ENCODE results near the gene TSEN34. TPM values are rescaled to one million over a fixed set of nuclear protein-coding genes. Genes with fewer than 3 reads are reported as not detected.
"Not testable (repeated sequence)": the region's sequence is repeated elsewhere in the genome, so short reads cannot be mapped to it uniquely, and the experiment has no call there.

Gene TSEN34
- total RNA-seq, 6 donors from 2014 or later, result 43.2 to 78.4 (median 49.7) TPM

- Histone ChIP-seq H3K27me3 (no peaks in the 10 kb centered on the region), H3K4me3 (peak overlapping the region in 2 of 4 donors; percentile 2 to 19), H3K36me3 (no peaks in the 10 kb centered on the region), H3K27ac (no peak overlapping the region), H3K9me3 (no peaks in the 10 kb centered on the region), H3K4me1 (peaks cover 35 to 42% (median 41%) of the 10 kb centered on the region in 4 donors)
- WGBS, 2 donors, result 13 to 15% methylated on average over 24 to 36 of the region's 37 CpGs
- TF ChIP-seq POLR2A (IDR thresholded peaks at IDR 0.05), result peak in 1 of 4 donors; percentile 8
- TF ChIP-seq, protein P1, sequence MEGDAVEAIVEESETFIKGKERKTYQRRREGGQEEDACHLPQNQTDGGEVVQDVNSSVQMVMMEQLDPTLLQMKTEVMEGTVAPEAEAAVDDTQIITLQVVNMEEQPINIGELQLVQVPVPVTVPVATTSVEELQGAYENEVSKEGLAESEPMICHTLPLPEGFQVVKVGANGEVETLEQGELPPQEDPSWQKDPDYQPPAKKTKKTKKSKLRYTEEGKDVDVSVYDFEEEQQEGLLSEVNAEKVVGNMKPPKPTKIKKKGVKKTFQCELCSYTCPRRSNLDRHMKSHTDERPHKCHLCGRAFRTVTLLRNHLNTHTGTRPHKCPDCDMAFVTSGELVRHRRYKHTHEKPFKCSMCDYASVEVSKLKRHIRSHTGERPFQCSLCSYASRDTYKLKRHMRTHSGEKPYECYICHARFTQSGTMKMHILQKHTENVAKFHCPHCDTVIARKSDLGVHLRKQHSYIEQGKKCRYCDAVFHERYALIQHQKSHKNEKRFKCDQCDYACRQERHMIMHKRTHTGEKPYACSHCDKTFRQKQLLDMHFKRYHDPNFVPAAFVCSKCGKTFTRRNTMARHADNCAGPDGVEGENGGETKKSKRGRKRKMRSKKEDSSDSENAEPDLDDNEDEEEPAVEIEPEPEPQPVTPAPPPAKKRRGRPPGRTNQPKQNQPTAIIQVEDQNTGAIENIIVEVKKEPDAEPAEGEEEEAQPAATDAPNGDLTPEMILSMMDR (IDR thresholded peaks at IDR 0.05), result no peak
- ATAC-seq (ENCODE audit: low FRiP score in 2 of 2), result peak in 1 of 2 donors; percentile 4
- peak; percentile 82 to 92 for DNase-seq
Measured at GRCh38 chr19:54164369-54165068, 26.6 kb upstream of the TSEN34 start.

DNA sequence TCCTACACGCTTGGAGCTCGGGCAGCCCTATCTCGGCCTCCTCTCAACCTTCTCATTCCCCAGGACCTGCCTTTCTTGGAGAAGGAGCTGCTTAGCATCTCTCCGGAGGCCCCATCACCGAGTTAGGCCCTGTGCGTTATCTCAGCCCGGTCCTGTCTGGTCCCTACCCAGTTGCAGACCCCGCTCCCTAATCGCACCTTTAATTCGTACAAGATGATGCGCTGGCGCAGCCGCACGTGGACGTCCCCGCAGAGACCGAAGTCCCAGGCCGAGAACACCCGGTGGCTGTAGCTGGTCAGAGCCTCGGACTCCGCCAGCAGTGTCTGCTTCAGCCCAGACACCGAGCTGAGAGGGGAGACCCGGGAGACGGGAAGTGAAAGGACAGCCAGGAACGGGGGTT lies 25.9 kb upstream of the TSEN34 start:
- ATAC-seq (ENCODE audit: low FRiP score in 2 of 2) (no peak), DNase-seq (no peak)
- Histone ChIP-seq H3K9me3 (no peaks in the 10 kb centered on the region), H3K36me3 (no peaks in the 10 kb centered on the region), H3K27me3 (no peaks in the 10 kb centered on the region), H3K4me3 (no peak overlapping the region), H3K27ac (no peak overlapping the region), H3K4me1 (peaks cover 33 to 40% (median 39%) of the 10 kb centered on the region in 4 donors)
- TF ChIP-seq, protein P1 (IDR thresholded peaks at IDR 0.05), result no peak
- no peak for TF ChIP-seq EP300 (IDR thresholded peaks at IDR 0.05)
- no peak for TF ChIP-seq POLR2A (IDR thresholded peaks at IDR 0.05)
- no peak for TF ChIP-seq POLR2AphosphoS5 (IDR thresholded peaks at IDR 0.05)
- WGBS, 2 donors, result 93 to 97% methylated on average over 24 to 25 of the region's 25 CpGs

GRCh38 chr19:54168174-54168917 lies 22.8 kb upstream of the TSEN34 start:
- H3K4me3 ChIP-seq, result no peak overlapping the region
- H3K4me1 ChIP-seq, result peaks cover 9 to 24% (median 14%) of the 10 kb centered on the region in 4 donors
- H3K9me3 ChIP-seq, result no peaks in the 10 kb centered on the region
- no peak overlapping the region for H3K27ac ChIP-seq
- DNase-seq, result peak; percentile 91 to 98
- TF ChIP-seq EP300 (IDR thresholded peaks at IDR 0.05) (no peak), POLR2A (IDR thresholded peaks at IDR 0.05) (no peak), POLR2AphosphoS5 (IDR thresholded peaks at IDR 0.05) (no peak)
- TF ChIP-seq, protein P1 (IDR thresholded peaks at IDR 0.05), result peak; percentile 74 to 90 (median 86)
- 31 to 35% methylated on average over 21 to 24 of the region's 25 CpGs for WGBS, 2 donors
- no peaks in the 10 kb centered on the region for H3K27me3 ChIP-seq
- peak; percentile 89 to 95 for ATAC-seq (ENCODE audit: low FRiP score in 2 of 2)
- no peaks in the 10 kb centered on the region for H3K36me3 ChIP-seq

- Histone ChIP-seq H3K36me3 (no peaks in the 10 kb centered on the region), H3K4me1 (peaks cover 5 to 24% (median 13%) of the 10 kb centered on the region in 4 donors), H3K9me3 (no peaks in the 10 kb centered on the region), H3K4me3 (no peak overlapping the region), H3K27ac (no peak overlapping the region), H3K27me3 (no peaks in the 10 kb centered on the region)
- no peak for ATAC-seq (ENCODE audit: low FRiP score in 2 of 2)
- no peak for DNase-seq
- TF ChIP-seq POLR2AphosphoS5 (IDR thresholded peaks at IDR 0.05), result no peak
- WGBS, 2 donors, result 86 to 89% methylated on average over 21 of the region's 21 CpGs
Measured at GRCh38 chr19:54169149-54169740, 21.9 kb upstream of the TSEN34 start.

GRCh38 chr19:54171736-54172431 lies 19.2 kb upstream of the TSEN34 start:
- 67 to 69% methylated on average over 11 to 13 of the region's 23 CpGs for WGBS, 2 donors
- not testable (repeated sequence) for DNase-seq; H3K27me3 ChIP-seq; H3K9me3 ChIP-seq; ATAC-seq (ENCODE audit: low FRiP score in 2 of 2)
- Histone ChIP-seq H3K36me3 (peaks cover 0 to 11% (median 2%) of the 10 kb centered on the region in 4 donors), H3K4me3 (peak overlapping the region in 3 of 4 donors; percentile 39 to 50 (median 47)), H3K27ac (peak overlapping the region in 2 of 4 donors; percentile 53 to 77), H3K4me1 (peaks cover 0 to 19% (median 8%) of the 10 kb centered on the region in 4 donors)

All from upper lobe of left lung (tissue), 6 donors.